C4-2B (cell line): ENCODE results near the gene SIX3.

Experiments used
- H3K27ac ChIP-seq: fragments of 450-650 bp; 2 replicates; pipeline ENCODE4 v1.5.1; 2017
- ZFX ChIP-seq: fragments of 450-650 bp; IDR thresholded peaks from 2 replicates; pipeline ENCODE4 v1.6.1; 2017
- TF ChIP-seq, protein P1 (sequence below): fragments of 450-650 bp; conservative IDR thresholded peaks from 2 replicates; pipeline ENCODE4 v1.5.1; 2017; ENCODE audit warnings: mild to moderate bottlenecking

The SIX3 gene

DNA sequence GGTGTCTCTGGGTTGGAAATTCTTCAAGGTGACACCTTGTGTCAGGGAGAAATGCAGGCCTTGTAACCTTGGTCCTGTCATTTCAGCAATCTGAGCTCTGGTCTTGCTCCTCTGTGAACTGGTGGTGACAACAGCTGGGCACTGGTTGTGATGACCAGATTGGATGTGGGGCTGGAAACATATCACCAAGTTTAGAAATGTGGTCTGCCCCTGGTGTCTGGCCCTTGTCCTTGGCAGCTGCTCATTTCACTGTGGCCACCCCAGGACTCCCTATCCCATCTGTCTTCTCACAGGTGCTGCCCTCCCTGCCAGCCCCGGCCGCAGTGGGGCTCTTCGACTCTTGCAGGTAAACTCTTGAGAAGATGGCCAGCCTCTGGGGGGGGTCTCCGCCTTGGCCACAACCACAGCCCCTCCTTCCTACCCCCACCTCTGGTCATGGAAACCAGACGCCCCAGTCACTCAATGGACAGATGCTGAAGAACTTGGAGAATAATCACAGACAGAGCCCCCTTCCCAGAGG lies 20.7 kb downstream of the SIX3 start:
- no peak overlapping the region for H3K27ac ChIP-seq
- no peak for TF ChIP-seq ZFX
- TF ChIP-seq, protein P1, sequence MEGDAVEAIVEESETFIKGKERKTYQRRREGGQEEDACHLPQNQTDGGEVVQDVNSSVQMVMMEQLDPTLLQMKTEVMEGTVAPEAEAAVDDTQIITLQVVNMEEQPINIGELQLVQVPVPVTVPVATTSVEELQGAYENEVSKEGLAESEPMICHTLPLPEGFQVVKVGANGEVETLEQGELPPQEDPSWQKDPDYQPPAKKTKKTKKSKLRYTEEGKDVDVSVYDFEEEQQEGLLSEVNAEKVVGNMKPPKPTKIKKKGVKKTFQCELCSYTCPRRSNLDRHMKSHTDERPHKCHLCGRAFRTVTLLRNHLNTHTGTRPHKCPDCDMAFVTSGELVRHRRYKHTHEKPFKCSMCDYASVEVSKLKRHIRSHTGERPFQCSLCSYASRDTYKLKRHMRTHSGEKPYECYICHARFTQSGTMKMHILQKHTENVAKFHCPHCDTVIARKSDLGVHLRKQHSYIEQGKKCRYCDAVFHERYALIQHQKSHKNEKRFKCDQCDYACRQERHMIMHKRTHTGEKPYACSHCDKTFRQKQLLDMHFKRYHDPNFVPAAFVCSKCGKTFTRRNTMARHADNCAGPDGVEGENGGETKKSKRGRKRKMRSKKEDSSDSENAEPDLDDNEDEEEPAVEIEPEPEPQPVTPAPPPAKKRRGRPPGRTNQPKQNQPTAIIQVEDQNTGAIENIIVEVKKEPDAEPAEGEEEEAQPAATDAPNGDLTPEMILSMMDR: no peak

DNA sequence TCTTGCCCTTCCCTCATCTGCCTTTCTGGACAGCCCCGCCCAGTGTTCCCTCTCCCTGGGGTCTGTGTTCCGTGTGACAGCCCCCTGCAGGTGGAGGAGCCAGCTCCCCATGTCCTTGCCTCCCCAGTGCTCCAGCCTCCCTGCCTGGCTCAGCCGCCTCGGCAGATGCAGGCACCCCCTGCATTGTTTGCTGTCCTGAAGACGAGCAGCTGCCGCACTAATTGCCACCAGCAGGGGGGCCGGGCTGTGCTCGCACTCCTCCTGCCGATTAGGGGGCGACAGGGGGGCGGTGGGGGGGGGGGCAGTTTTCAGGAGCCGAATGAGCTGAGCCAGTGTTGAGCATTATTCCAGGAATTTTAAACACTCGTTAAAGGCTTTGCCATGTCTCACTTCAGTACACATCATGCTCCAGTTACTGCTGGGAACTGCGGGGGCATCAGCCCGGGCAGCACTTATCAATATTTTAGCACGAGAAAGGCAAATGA lies 23.3 kb downstream of the SIX3 start:
- TF ChIP-seq ZFX: no peak
- TF ChIP-seq, protein P1: no peak; the same call in 1 of the 2 replicates
- H3K27ac ChIP-seq: no peak overlapping the region

DNA sequence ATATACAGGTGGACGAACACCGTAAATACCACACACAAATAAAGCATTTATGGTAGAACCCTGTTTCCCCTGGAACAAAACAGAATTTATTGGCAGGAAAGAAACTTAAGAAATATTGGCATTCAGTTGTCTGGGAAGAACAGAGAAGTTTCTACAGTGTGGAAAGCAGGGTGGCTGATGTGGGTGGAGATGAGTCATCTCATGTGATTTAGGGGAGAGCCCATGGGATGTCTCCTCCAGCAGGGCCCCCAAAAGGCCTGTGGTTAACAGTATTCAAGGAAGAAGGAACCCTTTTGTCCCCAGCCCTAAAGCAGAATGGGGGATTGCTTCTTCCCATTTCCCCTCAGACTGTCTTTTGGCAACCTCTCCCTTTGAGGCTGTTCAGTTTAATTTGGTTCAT lies 24.2 kb downstream of the SIX3 start:
- H3K27ac ChIP-seq: no peak overlapping the region
- no peak for TF ChIP-seq ZFX
- TF ChIP-seq, protein P1: no peak

DNA sequence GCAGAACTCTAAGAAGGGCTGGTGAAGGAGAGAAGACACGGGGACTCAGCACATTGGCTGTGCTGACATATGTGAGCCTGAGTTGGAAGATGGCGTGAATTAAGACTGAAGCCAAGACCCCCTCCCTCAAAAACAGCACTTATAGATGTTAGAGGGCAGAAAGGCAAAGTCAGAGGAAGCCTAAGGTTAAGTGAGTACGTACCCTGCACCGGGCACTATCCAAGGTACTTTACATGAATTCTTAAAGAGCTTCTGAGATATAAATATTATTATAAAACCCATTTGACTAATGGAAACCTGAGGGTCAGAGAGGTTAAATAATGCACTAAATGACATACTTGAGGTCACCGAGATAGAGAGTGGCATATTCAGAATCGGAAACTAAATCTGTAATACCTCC lies 25.6 kb downstream of the SIX3 start:
- TF ChIP-seq, protein P1: no peak
- no peak for TF ChIP-seq ZFX
- no peak overlapping the region for H3K27ac ChIP-seq

DNA sequence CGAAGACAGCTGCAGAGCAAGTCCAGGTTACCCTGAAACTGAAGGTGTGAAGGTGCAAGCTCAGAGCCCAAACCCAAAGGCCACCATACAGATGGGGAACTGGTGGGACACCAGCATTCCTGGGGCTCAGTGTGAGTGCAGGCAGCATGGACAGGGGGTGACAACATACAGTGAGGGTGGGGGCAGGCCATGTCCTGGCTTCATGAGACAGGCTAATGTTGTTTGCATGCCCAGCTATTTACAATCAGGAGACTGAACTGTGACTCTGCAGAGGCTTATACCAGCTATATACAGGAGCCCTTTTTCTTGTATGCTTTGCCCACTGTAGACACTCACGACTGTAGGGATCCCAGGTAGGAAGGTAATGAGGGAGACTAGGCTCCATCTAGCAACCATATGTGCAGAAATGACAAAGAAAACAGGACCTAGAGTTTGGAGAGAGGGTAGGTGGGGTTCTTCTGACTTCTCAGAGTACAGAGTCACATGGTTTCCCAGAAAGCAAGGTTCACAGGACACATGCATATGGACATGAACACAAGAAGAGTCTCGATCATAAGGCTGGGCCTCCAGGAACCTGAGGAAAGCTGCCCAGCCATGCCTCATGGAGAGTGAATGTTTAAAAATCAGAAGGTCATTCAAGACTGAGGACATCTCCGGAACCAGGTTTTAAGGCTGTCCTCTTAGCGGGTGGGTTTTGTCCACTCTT lies 26.4 kb downstream of the SIX3 start:
- TF ChIP-seq ZFX: no peak
- TF ChIP-seq, protein P1: no peak

DNA sequence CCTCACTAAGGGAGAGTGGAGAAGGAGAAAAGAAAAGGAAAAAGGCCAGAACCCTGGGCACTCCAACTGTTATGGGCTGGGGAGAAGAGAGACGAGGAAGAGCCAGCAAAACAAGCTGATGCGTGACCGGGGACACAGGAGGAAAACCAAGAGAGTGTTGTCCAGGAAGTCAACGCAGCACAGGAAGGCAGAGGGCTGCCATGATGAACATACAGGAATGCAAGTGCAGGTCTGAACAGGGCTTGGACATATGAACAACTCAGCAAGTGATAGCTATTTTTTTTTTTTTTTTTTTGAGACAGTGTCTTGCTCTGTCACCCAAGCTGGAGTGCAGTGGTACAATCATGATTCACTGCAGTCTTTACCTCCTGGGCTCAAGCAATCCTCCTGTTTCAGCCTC lies 28.4 kb downstream of the SIX3 start:
- H3K27ac ChIP-seq: no peak overlapping the region
- TF ChIP-seq, protein P1: no peak
- no peak for TF ChIP-seq ZFX

More for the DNA sequence above, 26.4 kb downstream of the SIX3 start:
- H3K27ac ChIP-seq: no peak overlapping the region

DNA sequence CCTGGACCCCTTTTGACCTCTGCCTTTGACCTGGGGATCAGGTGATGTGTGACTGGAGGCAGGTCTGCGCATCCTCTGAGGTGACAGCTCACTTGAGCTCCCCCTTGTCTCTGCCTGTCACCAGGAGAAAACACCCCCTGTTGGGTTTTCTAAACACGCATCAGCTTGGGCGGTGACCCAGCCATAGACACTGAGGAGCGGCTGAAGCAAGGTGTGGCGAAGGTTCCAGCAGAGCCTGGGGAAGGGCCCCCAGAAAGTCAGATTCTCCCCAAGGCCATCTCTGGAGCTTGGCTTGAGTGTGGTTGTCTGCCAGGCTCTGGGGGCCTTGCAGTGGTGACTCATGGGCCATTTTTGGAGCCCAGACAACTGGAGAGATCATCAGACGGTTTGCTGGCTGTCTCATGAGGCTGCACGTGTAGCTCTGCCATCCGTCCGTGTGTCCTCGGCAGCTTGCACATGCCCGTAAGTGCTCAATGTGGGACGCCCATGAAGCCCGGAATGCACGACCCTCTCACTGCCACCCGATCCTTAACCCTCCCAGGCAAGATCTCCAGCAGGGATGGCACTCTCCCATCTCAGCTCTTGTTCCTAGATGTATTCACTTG lies 29.4 kb downstream of the SIX3 start:
- H3K27ac ChIP-seq: no peak overlapping the region
- TF ChIP-seq, protein P1: no peak
- no peak for TF ChIP-seq ZFX
